ENCODE data around the gene SLC26A3.

SLC26A3 gene

DNA sequence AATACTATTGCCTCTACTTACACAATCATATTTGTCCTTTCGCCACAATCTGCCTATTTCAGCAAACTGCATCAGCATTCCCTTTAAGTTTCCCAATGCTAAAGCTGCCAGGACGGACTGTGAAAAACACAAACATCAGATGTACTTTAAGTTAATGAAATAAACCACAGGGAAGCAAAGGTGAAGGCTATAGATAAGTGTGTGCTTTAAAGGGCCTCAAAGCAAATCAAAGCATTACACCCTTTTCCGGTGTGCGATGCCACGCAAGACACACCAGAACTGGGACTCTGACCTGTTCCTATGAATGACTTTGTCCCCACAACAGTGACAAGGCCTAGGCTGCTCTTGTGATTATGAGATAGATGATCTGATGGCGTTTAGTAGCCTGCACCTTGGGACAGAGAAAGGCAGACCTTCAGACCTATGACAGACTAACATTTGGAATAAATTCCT lies 23.4 kb downstream of the SLC26A3 start:
- DNase-seq: no peak
- Histone ChIP-seq H3K27me3 (ENCODE audit: insufficient read depth, low read length, poor library complexity) (no peaks in the 10 kb centered on the region), H3K9me3 (ENCODE audit: insufficient read depth, low read length, severe bottlenecking) (no peaks in the 10 kb centered on the region), H4K20me1 (ENCODE audit: insufficient read depth, low read length) (no peaks in the 10 kb centered on the region), H2AFZ (ENCODE audit: low read depth, low read length) (no peak overlapping the region), H3K4me1 (ENCODE audit: insufficient read depth, low read length) (no peaks in the 10 kb centered on the region), H3K4me3 (ENCODE audit: low read depth in 1 of 2, low read length in 2 of 2) (no peak overlapping the region), H3K79me2 (ENCODE audit: insufficient read depth, low read length) (no peaks in the 10 kb centered on the region), H3K9ac (ENCODE audit: low read depth, low read length) (no peak overlapping the region), H3K36me3 (ENCODE audit: insufficient read depth, low read length) (no peaks in the 10 kb centered on the region), H3K4me2 (ENCODE audit: insufficient read depth, low read length) (no peak overlapping the region), H3K27ac (ENCODE audit: low read length) (no peak overlapping the region)
- no peak for TF ChIP-seq EZH2 (IDR thresholded peaks at IDR 0.05; ENCODE audit: borderline replicate concordance, low read depth, low read length, severe bottlenecking)
- TF ChIP-seq, protein P1, sequence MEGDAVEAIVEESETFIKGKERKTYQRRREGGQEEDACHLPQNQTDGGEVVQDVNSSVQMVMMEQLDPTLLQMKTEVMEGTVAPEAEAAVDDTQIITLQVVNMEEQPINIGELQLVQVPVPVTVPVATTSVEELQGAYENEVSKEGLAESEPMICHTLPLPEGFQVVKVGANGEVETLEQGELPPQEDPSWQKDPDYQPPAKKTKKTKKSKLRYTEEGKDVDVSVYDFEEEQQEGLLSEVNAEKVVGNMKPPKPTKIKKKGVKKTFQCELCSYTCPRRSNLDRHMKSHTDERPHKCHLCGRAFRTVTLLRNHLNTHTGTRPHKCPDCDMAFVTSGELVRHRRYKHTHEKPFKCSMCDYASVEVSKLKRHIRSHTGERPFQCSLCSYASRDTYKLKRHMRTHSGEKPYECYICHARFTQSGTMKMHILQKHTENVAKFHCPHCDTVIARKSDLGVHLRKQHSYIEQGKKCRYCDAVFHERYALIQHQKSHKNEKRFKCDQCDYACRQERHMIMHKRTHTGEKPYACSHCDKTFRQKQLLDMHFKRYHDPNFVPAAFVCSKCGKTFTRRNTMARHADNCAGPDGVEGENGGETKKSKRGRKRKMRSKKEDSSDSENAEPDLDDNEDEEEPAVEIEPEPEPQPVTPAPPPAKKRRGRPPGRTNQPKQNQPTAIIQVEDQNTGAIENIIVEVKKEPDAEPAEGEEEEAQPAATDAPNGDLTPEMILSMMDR (IDR thresholded peaks at IDR 0.05; ENCODE audit: borderline replicate concordance, extremely low read depth, low read length, poor library complexity, severe bottlenecking): no peak
- no peak for ATAC-seq (ENCODE audit: insufficient read depth, low read depth)

GRCh38 chr7:107778283-107778682 lies 24.7 kb downstream of the SLC26A3 start:
- no peaks in the 10 kb centered on the region for H4K20me1 ChIP-seq (ENCODE audit: insufficient read depth, low read length)
- no peaks in the 10 kb centered on the region for H3K4me1 ChIP-seq (ENCODE audit: insufficient read depth, low read length)
- no peak for ATAC-seq (ENCODE audit: insufficient read depth, low read depth)
- H2AFZ ChIP-seq (ENCODE audit: low read depth, low read length): no peak overlapping the region
- no peak for TF ChIP-seq EZH2 (IDR thresholded peaks at IDR 0.05; ENCODE audit: borderline replicate concordance, low read depth, low read length, severe bottlenecking)
- TF ChIP-seq, protein P1 (IDR thresholded peaks at IDR 0.05; ENCODE audit: borderline replicate concordance, extremely low read depth, low read length, poor library complexity, severe bottlenecking): no peak
- H3K4me3 ChIP-seq (ENCODE audit: low read depth in 1 of 2, low read length in 2 of 2): no peak overlapping the region
- no peak overlapping the region for H3K9ac ChIP-seq (ENCODE audit: low read depth, low read length)
- no peaks in the 10 kb centered on the region for H3K36me3 ChIP-seq (ENCODE audit: insufficient read depth, low read length)
- no peaks in the 10 kb centered on the region for H3K9me3 ChIP-seq (ENCODE audit: insufficient read depth, low read length, severe bottlenecking)
- H3K4me2 ChIP-seq (ENCODE audit: insufficient read depth, low read length): no peak overlapping the region
- H3K27ac ChIP-seq (ENCODE audit: low read length): no peak overlapping the region
- DNase-seq: no peak
- no peaks in the 10 kb centered on the region for H3K27me3 ChIP-seq (ENCODE audit: insufficient read depth, low read length, poor library complexity)
- no peaks in the 10 kb centered on the region for H3K79me2 ChIP-seq (ENCODE audit: insufficient read depth, low read length)

GRCh38 chr7:107777702-107778101 lies 25.3 kb downstream of the SLC26A3 start:
- H3K27ac ChIP-seq (ENCODE audit: low read length): no peak overlapping the region
- no peaks in the 10 kb centered on the region for H3K4me1 ChIP-seq (ENCODE audit: insufficient read depth, low read length)
- no peaks in the 10 kb centered on the region for H3K9me3 ChIP-seq (ENCODE audit: insufficient read depth, low read length, severe bottlenecking)
- TF ChIP-seq EZH2 (IDR thresholded peaks at IDR 0.05; ENCODE audit: borderline replicate concordance, low read depth, low read length, severe bottlenecking): no peak
- TF ChIP-seq, protein P1 (IDR thresholded peaks at IDR 0.05; ENCODE audit: borderline replicate concordance, extremely low read depth, low read length, poor library complexity, severe bottlenecking): no peak
- DNase-seq (no peak), ATAC-seq (ENCODE audit: insufficient read depth, low read depth) (no peak)
- no peaks in the 10 kb centered on the region for H4K20me1 ChIP-seq (ENCODE audit: insufficient read depth, low read length)
- no peaks in the 10 kb centered on the region for H3K27me3 ChIP-seq (ENCODE audit: insufficient read depth, low read length, poor library complexity)
- no peaks in the 10 kb centered on the region for H3K79me2 ChIP-seq (ENCODE audit: insufficient read depth, low read length)
- H3K4me2 ChIP-seq (ENCODE audit: insufficient read depth, low read length): no peak overlapping the region
- H3K4me3 ChIP-seq (ENCODE audit: low read depth in 1 of 2, low read length in 2 of 2): no peak overlapping the region
- H3K9ac ChIP-seq (ENCODE audit: low read depth, low read length): no peak overlapping the region
- no peaks in the 10 kb centered on the region for H3K36me3 ChIP-seq (ENCODE audit: insufficient read depth, low read length)
- H2AFZ ChIP-seq (ENCODE audit: low read depth, low read length): no peak overlapping the region

GRCh38 chr7:107773027-107773426 lies 30.0 kb downstream of the SLC26A3 start:
- ATAC-seq (ENCODE audit: insufficient read depth, low read depth) (no peak), DNase-seq (no peak)
- H3K4me1 ChIP-seq (ENCODE audit: insufficient read depth, low read length): no peaks in the 10 kb centered on the region
- H2AFZ ChIP-seq (ENCODE audit: low read depth, low read length): no peak overlapping the region
- TF ChIP-seq, protein P1 (IDR thresholded peaks at IDR 0.05; ENCODE audit: borderline replicate concordance, extremely low read depth, low read length, poor library complexity, severe bottlenecking): no peak
- no peak for TF ChIP-seq EZH2 (IDR thresholded peaks at IDR 0.05; ENCODE audit: borderline replicate concordance, low read depth, low read length, severe bottlenecking)
- H3K27me3 ChIP-seq (ENCODE audit: insufficient read depth, low read length, poor library complexity): no peaks in the 10 kb centered on the region
- H3K4me3 ChIP-seq (ENCODE audit: low read depth in 1 of 2, low read length in 2 of 2): no peak overlapping the region
- no peaks in the 10 kb centered on the region for H3K9me3 ChIP-seq (ENCODE audit: insufficient read depth, low read length, severe bottlenecking)
- no peak overlapping the region for H3K27ac ChIP-seq (ENCODE audit: low read length)
- no peaks in the 10 kb centered on the region for H3K36me3 ChIP-seq (ENCODE audit: insufficient read depth, low read length)
- no peak overlapping the region for H3K9ac ChIP-seq (ENCODE audit: low read depth, low read length)
- no peaks in the 10 kb centered on the region for H4K20me1 ChIP-seq (ENCODE audit: insufficient read depth, low read length)
- no peak overlapping the region for H3K4me2 ChIP-seq (ENCODE audit: insufficient read depth, low read length)
- H3K79me2 ChIP-seq (ENCODE audit: insufficient read depth, low read length): no peaks in the 10 kb centered on the region

All from DND-41 (cell line).